Colonic mucosa (tissue), 4 donors: ENCODE measurements around the gene GAPT. TPM values are rescaled to one million over a fixed set of nuclear protein-coding genes. Genes with fewer than 3 reads are reported as not detected.

ENCODE experiments used
- DNase-seq: peaks from one replicate; pipeline ENCODE4 v3.0.0-alpha.2; 2020
- H3K27ac ChIP-seq: fragments of 200-600 bp; one replicate; pipeline ENCODE4 v1.8.0; 2021
- H3K27me3 ChIP-seq: fragments of 200-600 bp; one replicate; pipeline ENCODE4 v1.8.0; 2021
- H3K36me3 ChIP-seq: fragments of 200-600 bp; one replicate; pipeline ENCODE4 v1.8.0; 2021
- H3K4me1 ChIP-seq: fragments of 200-600 bp; one replicate; pipeline ENCODE4 v1.8.0; 2021; ENCODE audit warnings: mild to moderate bottlenecking
- H3K4me3 ChIP-seq: fragments of 200-600 bp; one replicate; pipeline ENCODE4 v1.8.0; 2021
- H3K9ac ChIP-seq, 2 donors: one replicate each; pipeline ENCODE4 v1.7.0; 2013; ENCODE audit warnings: control low read depth in 2 of 2, low read depth in 2 of 2, low read length in 2 of 2
- H3K9me3 ChIP-seq: fragments of 200-600 bp; one replicate; pipeline ENCODE4 v1.8.0; 2021
- intact Hi-C: fragments of 100-400 bp; cut with DNase I; formaldehyde crosslinking; loops from one replicate; pipeline ENCODE4 v1.14.1; 2022
- total RNA-seq, 2 donors: library from RNA; stranded (reverse); fragmentation: NEBNext Ultra II Directional in 1 of 2; extraction: Animal tissue kit (Norgen Biotek cat#: 25700) in 1 of 2; gene quantifications; one replicate each; pipeline ENCODE4 v1.2.1, GENCODE V29; 2021
- TF ChIP-seq, protein P1 (sequence below): fragments of 200-600 bp; IDR thresholded peaks from one replicate; pipeline ENCODE4 v1.8.0; 2022; ENCODE audit warnings: antibody characterized with exemption, mild to moderate bottlenecking
- donor health status: healthy.
- donor health status: DM: no; HTN: no; CAD: no.
- donor health status: DM: no; HTN: no; CAD: no.

GAPT gene
- total RNA-seq, 2 donors from 2014 or later: 0.69 to 1.3 TPM

DNA sequence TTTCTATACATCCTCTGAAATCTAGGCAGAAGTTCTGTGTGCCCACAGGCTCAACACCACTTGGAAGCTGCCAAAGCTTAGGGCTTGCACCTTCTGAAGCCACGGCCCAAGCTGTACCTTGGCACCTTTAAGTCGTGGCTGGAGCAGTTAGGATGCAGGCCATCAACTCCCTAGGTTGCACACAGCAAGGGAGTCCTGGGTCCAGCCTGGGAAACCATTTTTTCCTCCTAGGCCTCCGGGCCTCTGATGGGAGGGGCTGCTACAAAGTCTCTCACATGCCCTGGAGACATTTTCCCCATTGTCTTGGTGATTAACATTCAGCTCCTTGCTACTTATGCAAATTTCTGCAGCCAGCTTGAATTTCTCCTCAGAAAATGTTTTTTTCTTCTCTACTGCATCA lies 15.8 kb upstream of the GAPT start:
- H3K9me3 ChIP-seq: no peaks in the 10 kb centered on the region
- DNase-seq: no peak
- TF ChIP-seq, protein P1, sequence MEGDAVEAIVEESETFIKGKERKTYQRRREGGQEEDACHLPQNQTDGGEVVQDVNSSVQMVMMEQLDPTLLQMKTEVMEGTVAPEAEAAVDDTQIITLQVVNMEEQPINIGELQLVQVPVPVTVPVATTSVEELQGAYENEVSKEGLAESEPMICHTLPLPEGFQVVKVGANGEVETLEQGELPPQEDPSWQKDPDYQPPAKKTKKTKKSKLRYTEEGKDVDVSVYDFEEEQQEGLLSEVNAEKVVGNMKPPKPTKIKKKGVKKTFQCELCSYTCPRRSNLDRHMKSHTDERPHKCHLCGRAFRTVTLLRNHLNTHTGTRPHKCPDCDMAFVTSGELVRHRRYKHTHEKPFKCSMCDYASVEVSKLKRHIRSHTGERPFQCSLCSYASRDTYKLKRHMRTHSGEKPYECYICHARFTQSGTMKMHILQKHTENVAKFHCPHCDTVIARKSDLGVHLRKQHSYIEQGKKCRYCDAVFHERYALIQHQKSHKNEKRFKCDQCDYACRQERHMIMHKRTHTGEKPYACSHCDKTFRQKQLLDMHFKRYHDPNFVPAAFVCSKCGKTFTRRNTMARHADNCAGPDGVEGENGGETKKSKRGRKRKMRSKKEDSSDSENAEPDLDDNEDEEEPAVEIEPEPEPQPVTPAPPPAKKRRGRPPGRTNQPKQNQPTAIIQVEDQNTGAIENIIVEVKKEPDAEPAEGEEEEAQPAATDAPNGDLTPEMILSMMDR: no peak
- no peak overlapping the region for H3K27ac ChIP-seq
- no peak overlapping the region for H3K4me3 ChIP-seq
- H3K27me3 ChIP-seq: no peaks in the 10 kb centered on the region
- intact Hi-C loops: no loop called here
- no peaks in the 10 kb centered on the region for H3K4me1 ChIP-seq
- no peak overlapping the region for H3K9ac ChIP-seq
- H3K36me3 ChIP-seq: no peaks in the 10 kb centered on the region

DNA sequence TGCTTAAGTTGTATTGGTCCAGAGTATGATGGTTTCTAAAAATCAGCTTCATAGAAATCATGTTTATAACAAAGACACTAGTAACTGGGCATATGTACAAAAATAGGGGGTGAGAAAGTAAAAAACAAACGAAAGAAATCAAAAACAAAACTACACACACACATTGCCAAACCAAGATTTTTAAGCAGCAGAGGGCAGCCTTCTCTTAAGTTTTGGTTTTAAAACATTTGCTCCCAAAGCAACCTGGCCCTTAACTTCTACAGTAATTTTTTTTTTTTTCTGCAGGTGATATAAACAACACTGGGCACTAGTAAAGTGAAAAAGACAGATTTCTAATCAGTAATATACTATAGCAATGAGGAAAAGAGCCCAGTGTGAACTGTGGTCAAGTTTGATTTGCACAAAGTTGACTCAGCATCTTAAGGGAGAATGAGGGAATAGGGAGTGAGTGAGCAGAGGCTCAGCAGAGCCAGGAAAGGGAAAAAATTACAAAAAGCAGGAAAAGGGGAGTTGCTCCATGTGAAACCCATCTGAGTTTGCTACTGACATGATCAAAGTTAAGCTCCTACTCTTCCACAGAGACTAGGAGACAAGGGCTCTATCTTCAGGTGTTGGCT lies 13.4 kb upstream of the GAPT start:
- intact Hi-C loops: no loop called here
- TF ChIP-seq, protein P1: no peak
- Histone ChIP-seq H3K27ac (no peak overlapping the region), H3K4me1 (no peaks in the 10 kb centered on the region), H3K27me3 (no peaks in the 10 kb centered on the region), H3K36me3 (no peaks in the 10 kb centered on the region), H3K9ac (no peak overlapping the region), H3K4me3 (no peak overlapping the region), H3K9me3 (no peaks in the 10 kb centered on the region)
- no peak for DNase-seq

DNA sequence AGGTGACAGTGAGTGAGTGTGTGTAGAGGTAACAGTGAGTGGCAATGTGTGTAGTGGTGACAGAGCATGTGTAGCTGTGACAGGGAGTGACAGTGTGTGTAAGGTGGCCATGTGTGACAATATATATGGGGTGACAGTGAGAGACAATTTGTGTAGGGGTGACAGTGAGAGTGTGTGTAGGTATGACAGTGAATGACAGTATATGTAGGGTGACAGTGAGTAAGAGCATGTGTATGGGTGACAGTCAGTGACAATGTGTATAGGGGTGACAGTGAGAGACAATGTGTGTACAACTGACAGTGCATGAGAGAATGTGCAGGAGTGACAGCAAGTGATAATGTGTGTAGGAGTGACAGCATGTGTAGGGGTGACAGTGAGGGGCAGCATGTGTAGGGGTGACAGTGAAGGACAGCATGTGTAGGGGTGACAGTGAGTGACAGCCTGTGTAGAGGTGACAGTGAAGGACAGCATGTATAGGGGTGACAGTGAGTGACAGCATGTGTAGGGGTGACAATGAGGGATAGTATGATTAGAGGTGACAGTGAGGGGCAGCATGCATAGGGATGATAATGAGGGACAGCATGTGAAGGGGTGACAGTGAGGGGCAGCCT lies 10.1 kb upstream of the GAPT start:
- intact Hi-C loops: no loop called here
- H3K4me1 ChIP-seq: no peaks in the 10 kb centered on the region
- H3K4me3 ChIP-seq: no peak overlapping the region
- no peak for DNase-seq
- no peak overlapping the region for H3K27ac ChIP-seq
- no peaks in the 10 kb centered on the region for H3K9me3 ChIP-seq
- H3K27me3 ChIP-seq: no peaks in the 10 kb centered on the region
- no peaks in the 10 kb centered on the region for H3K36me3 ChIP-seq
- H3K9ac ChIP-seq: no peak overlapping the region
- TF ChIP-seq, protein P1: no peak

DNA sequence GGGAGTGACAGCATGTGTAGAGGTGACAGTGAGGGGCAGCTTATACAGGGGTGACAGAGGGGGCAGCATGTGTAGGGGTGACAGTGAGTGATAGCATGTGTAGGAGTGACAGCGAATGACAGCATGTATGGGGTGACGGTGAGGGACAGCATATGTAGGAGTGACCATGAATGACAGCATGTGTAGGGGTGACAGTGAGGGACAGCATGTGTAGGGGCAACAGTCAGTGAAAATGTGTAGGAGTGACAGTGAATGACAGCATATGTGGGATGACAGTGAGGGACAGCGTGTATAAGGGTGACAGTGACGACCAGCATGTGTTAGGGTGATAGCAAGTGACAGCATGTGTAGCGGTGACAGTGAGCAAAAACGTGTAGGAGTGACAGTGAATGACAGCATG lies 9.4 kb upstream of the GAPT start:
- DNase-seq: no peak
- Histone ChIP-seq H3K9ac (no peak overlapping the region), H3K4me1 (no peaks in the 10 kb centered on the region), H3K4me3 (no peak overlapping the region), H3K27me3 (no peaks in the 10 kb centered on the region), H3K36me3 (no peaks in the 10 kb centered on the region), H3K9me3 (no peaks in the 10 kb centered on the region), H3K27ac (no peak overlapping the region)
- intact Hi-C loops: no loop called here
- TF ChIP-seq, protein P1: no peak

DNA sequence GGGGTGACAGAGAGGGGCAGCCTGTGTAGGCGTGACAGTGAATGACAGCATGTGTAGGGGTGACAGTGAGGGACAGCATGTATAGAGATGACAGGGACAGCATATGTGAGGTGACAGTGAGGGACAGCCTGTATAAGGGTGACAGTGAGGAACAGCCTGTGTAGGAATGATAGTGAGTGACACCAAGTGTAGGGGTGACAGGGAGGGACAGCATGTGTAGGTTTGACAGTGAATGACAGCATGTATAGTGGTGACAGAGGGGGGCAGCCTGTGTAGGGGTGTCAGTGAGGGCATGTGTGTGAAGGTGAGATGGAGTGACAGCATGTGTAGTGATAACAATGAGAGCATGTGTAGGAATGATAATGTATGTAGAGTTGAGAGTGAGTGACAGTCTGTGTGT lies 8.7 kb upstream of the GAPT start:
- Histone ChIP-seq H3K9ac (no peak overlapping the region), H3K4me1 (no peaks in the 10 kb centered on the region), H3K9me3 (no peaks in the 10 kb centered on the region), H3K36me3 (no peaks in the 10 kb centered on the region), H3K4me3 (no peak overlapping the region), H3K27me3 (no peaks in the 10 kb centered on the region), H3K27ac (no peak overlapping the region)
- DNase-seq: no peak
- intact Hi-C loops: no loop called here
- TF ChIP-seq, protein P1: no peak
